ENCODE results near the gene SRRM1. TPM values are rescaled to one million over a fixed set of nuclear protein-coding genes. Genes with fewer than 3 reads are reported as not detected.
"Not testable (repeated sequence)": the region's sequence is repeated elsewhere in the genome, so short reads cannot be mapped to it uniquely, and the experiment has no call there.

SRRM1 gene
- total RNA-seq, 1 donor from 2014 or later: 175 TPM

- intact Hi-C loops (cut with micrococcal nuclease): loop anchor here (1.0 to 10.0 kb wide), 13 partner anchors 106 to 1833 kb away; partner anchors contain the start of genes HMGN2, HNRNPR, NIPAL3 and RPL11
Observed at GRCh38 chr1:24641646-24642151, 1.4 kb upstream of the SRRM1 start.

DNA sequence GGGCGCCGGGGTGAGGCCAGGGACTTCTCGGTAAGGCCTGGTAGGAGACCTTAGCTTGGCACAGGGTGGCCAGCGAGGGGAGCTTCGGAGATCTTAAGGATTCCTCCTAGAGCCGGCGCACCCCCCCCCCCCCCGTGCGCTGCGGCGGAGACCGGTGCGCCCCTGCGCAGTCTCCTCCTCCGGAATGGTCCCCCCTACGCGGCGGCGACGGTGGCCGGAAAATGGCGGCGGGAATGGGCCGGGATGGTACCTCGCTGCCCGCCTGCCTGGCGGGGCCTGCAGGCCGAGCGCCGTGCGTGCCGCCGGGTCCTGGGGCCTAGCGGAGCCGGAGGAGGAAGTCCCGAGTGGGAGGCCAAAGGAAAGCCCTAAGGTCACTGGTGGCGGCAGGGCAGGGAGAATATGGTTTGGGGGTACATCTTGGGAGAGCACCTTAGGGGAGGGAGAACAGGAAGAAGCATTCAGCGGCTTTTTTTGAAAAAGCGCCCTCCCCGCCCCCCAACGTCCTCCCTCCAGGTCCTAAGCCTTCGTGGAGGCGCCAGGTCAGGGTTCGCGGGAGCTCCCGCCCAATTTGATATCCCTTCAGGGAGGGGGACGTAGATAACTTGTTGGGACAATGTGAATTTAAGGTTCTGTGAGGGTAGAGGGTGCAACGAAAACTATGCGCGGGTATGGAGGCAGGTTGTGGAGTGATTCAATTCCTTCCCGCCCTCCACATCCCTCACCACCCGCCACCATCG is 429 bp downstream of the SRRM1 start:
- intact Hi-C loops (cut with micrococcal nuclease): loop anchor here (1.0 to 10.0 kb wide), 15 partner anchors 102 to 1831 kb away; partner anchors contain the start of genes CLIC4, HMGN2, HNRNPR and PNRC2

- intact Hi-C loops (cut with micrococcal nuclease): loop anchor here (5.0 to 10.0 kb wide), 8 partner anchors 162 to 1831 kb away; partner anchors contain the start of genes HMGN2, HNRNPR, RPL11 and RSRP1
Observed at GRCh38 chr1:24644100-24644384, 940 bp downstream of the SRRM1 start.

- intact Hi-C loops (cut with micrococcal nuclease): loop anchor here (10.0 kb wide), 3 partner anchors 276 to 1826 kb away; partner anchors contain the start of genes HMGN2 and HNRNPR
Observed at GRCh38 chr1:24648919-24649318, 5.8 kb downstream of the SRRM1 start.

DNA sequence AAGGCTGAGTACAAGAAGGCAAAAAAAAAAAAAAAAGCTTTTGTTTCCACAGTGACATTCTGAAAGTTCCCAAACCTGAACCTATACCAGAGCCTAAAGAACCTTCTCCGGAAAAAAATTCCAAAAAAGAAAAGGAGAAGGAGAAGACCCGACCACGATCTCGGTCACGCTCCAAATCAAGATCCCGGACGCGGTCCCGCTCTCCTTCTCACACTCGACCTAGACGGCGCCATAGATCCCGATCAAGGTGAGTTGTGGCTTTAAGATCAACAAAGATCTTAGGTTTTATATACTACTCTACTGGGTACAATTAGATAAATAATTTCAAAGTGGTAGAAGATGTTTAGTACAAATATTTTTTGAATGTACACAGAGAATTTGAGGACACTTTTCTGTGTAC is 9.3 kb downstream of the SRRM1 start:
- intact Hi-C loops (cut with micrococcal nuclease): no loop called here

DNA sequence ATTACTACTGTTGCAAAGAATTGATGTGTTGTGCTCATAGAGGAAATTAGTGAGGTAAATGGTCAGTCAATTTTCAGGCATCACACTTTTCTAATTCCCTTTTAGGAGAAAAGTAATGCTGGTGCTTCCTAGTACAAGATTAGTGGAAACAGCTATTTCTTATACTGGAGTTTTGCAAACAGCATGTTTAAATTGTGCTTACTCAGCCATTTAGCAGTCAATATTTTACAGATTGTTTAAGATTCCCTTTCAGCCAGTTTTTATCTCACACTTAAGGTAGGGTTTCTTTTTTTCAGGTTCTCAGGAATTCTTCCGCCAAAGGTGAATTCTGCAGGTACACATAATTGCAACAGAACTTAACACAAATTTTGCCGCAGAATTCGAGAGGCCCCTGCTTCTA is 10.9 kb downstream of the SRRM1 start:
- intact Hi-C loops (cut with micrococcal nuclease): no loop called here

DNA sequence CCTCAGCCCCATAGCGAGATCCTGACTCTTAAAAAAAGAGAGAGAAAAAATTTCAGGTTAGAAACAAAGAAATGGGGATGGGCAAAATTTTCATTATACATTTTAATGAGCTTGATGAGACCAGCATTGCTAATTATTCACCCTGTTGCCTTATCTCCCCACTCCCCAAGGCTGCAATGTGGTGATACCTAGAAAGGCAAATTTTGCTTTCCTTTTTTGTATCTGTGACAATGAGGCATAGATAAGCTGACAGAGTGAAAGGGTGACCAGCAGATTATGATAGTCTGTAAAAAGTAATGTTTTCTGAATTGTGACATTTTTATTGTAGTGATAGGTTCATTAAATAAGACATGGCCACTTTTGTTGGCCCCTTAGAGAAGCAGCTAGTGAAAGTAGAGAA is 12.9 kb downstream of the SRRM1 start:
- intact Hi-C loops (cut with micrococcal nuclease): loop anchor here (2.0 kb wide), 1 partner anchor 15 kb away; no protein-coding TSS in a partner anchor

GRCh38 chr1:24657781-24658180 is 14.7 kb downstream of the SRRM1 start:
- intact Hi-C loops (cut with micrococcal nuclease): loop anchor here (2.0 kb wide), 1 partner anchor 13 kb away; no protein-coding TSS in a partner anchor

DNA sequence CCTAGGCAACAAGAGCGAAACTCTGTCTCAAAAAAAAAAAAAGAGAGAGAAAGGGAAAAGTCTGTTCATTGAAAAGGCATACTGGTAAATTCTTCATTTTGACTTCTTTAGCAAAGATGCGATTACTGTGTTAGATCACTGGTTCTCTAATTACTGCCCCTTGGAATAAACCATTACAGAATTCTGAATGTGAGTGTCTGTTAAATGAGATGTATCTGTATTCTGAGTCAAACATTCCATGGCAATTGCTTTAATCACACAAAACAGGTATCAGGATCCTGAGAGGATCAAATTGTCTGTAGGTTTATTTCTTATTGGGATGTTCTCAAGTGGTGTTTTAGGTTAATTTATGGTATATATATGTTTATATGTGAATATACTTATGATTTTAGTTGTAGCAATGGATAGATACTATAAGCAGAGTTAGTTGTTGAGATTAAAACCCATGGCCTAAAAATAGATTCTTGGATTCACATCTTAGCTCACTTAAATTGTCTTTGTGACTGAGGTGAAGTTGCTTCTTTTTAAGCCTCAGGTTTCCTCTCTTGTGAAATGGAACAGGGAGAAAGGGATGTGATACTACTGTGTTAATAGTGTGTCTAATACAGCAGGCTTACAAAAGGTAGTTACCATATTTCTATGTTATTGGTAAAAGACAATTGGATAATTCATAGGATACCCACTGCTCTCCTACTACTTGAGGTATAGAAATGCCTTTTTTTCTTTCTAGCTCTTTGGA is 16.2 kb downstream of the SRRM1 start:
- intact Hi-C loops (cut with micrococcal nuclease): no loop called here

- intact Hi-C loops (cut with micrococcal nuclease): no loop called here
Observed at GRCh38 chr1:24659993-24660665, 17.0 kb downstream of the SRRM1 start.

DNA sequence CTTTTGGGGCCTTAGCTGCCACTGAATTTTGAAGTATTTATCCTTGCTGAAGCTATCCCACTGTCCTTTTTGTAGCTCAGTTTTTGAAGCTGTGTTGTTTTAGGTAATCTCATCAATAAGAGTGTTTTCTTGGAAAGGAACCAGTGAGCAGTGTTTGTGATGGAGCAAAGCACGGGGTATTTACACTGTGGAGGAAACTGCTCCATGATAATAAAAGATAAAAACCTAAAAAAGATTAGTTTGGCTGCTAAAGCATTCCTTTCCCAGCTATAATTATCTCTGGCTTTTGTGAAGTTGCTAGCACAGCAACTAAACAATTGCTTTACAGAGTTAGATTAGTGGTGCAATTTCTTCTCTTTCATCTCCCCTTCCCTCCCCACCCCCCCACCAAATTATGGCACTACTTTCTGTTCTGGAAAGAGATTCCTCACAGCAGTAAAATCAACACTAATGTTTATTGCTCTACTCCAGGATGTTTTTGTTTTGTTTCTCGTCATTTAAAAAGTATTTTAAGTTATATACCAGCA is 21.5 kb downstream of the SRRM1 start:
- intact Hi-C loops (cut with micrococcal nuclease): no loop called here

DNA sequence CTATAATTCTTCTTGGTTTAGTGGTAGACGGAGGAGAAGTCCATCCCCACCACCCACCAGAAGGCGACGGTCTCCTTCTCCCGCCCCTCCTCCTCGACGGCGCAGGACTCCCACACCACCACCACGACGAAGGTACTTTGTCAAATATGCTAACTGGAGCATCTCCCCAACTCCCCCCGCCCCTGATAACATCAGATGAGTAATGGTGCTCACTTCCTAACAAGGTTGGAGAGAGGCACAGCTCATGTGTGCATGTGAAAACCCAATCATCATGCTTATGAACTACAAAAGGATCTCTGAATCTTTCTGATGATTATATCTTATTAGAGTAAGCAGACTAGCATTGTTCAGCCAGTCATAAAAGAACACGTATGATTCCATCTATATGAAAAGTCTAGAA is 23.7 kb downstream of the SRRM1 start:
- intact Hi-C loops (cut with micrococcal nuclease): no loop called here

GRCh38 chr1:24671372-24671771 is 28.3 kb downstream of the SRRM1 start:
- intact Hi-C loops (cut with micrococcal nuclease): loop anchor here (2.0 kb wide), 1 partner anchor 15 kb away; no protein-coding TSS in a partner anchor

- intact Hi-C loops (cut with micrococcal nuclease): not testable (repeated sequence)
Observed at GRCh38 chr1:24672686-24673085, 29.6 kb downstream of the SRRM1 start.

GRCh38 chr1:24673341-24673740 is 30.2 kb downstream of the SRRM1 start:
- intact Hi-C loops (cut with micrococcal nuclease): no loop called here

DNA sequence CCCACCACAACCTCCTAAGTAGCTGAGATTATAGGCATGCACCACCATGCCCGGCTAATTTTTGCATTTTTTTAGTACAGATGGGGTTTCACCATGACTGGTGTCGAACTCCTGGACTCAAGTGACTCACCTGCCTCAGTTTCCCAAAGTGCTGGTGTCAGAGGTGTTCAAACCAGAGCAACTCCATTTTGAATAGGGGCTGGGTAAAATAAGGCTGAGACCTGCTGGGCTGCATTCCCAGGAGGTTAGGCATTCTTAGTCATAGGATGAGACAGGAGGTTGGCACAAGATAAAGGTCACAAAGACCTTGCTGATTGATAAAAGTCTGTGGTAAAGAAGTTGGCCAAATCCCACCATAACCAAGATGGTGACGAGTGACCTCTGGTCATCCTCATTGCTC is 35.3 kb downstream of the SRRM1 start:
- intact Hi-C loops (cut with micrococcal nuclease): not testable (repeated sequence)

GRCh38 chr1:24679725-24680124 is 36.6 kb downstream of the SRRM1 start:
- intact Hi-C loops (cut with micrococcal nuclease): no loop called here

DNA sequence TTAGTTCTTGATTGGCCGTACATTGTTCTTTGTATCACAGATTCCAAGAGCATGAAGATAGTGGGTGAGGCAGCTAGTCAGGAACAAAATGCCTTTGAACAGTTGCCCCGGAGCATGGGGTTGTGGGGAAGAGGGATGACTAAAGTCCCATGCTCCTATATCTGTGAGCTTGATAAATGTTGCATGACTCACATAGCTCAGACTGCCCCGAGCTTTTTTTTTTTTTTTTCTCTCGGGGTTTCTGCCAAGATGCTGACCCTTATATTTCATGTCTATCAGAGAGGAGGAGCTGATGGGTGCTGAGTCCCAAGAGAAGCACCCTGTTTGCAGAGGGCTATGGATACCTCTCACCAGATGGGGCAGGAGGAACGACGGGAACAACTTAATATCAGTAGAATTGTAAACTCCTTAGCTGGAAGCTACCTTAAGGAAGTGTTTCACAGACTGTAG is 40.6 kb downstream of the SRRM1 start:
- intact Hi-C loops (cut with micrococcal nuclease): no loop called here

GRCh38 chr1:24688033-24688432 is 44.9 kb downstream of the SRRM1 start:
- intact Hi-C loops (cut with micrococcal nuclease): loop anchor here (1.0 to 5.0 kb wide), 3 partner anchors 57 to 519 kb away; partner anchors contain the start of gene CLIC4

DNA sequence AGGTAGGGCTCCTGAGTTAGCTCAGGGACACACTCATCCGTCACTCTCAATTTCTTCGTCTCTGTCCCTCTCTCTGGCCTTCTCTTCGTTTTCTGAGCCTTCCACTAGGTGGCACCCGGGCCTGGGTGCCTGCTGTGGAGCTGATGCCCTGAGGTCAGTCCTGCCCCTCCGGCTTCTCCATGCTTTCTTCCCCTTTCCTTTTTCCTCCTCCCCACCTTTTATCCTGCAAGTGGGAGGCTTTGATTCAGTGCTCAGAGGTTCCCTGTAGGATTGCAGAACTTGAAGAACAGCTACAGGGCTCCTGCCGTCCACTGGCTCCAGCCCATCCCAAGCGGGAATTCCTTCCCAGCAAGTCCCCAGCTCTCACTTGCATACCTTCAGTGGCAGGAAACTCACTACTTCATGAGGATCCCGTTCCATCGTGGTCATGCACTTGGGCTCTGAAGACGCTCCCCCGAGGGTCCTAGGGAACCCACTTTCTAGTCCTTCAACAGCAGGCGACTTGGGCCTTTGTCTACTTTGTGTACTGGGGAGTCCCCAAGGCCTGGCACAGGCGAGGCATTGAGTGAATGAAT is 45.6 kb downstream of the SRRM1 start:
- intact Hi-C loops (cut with micrococcal nuclease): loop anchor here (1.0 to 5.0 kb wide), 3 partner anchors 57 to 519 kb away; partner anchors contain the start of gene CLIC4

DNA sequence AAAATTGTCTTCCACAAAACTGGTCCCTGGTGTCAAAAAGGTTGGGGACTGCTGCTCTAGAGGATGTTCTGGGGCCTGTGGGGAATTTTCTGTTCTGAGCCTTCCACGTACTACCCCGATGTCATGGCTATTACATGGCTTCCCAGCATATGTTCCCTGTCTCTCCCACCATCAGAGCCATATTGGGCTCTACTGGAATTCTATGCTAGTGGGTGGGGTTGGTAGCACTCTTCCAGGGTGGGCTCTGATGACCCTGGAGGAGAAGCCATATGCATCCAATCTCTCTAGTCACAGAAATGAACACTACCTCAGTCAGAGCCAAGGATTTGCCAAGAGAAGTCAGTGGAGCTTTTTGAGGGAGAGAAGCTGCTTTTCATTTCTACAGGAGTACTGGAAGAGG is 47.9 kb downstream of the SRRM1 start:
- intact Hi-C loops (cut with micrococcal nuclease): no loop called here
